SJCRH30 (cell line): Measurements from ENCODE around the gene DES. TPM values are rescaled to one million over a fixed set of nuclear protein-coding genes. Genes with fewer than 3 reads are reported as not detected.
"Not testable (repeated sequence)": the region's sequence is repeated elsewhere in the genome, so short reads cannot be mapped to it uniquely, and the experiment has no call there.

Experiments
- DNase-seq, 2 experiments: peaks; one replicate each; pipeline ENCODE4 v3.0.0-alpha.2; 2015 to 2020
- H3K27ac ChIP-seq: fragments of 250-450 bp; sonication (Bioruptor Pico); 2 replicates; pipeline ENCODE4 v1.5.1; 2020; ENCODE audit warnings: mild to moderate bottlenecking, moderate library complexity
- H3K27me3 ChIP-seq: fragments of 250-450 bp; sonication (Bioruptor Pico); 2 replicates; pipeline ENCODE4 v1.5.1; 2020; ENCODE audit warnings: mild to moderate bottlenecking, moderate library complexity
- H3K36me3 ChIP-seq: fragments of 250-450 bp; sonication (Bioruptor Pico); 2 replicates; pipeline ENCODE4 v1.5.1; 2020; ENCODE audit warnings: mild to moderate bottlenecking, moderate library complexity
- H3K4me1 ChIP-seq: fragments of 250-450 bp; sonication (Bioruptor Pico); 2 replicates; pipeline ENCODE4 v1.5.1; 2020; ENCODE audit warnings: mild to moderate bottlenecking, moderate library complexity
- H3K4me3 ChIP-seq: fragments of 250-450 bp; sonication (Bioruptor Pico); 2 replicates; pipeline ENCODE4 v1.5.1; 2020; ENCODE audit warnings: mild to moderate bottlenecking, moderate library complexity
- H3K9me3 ChIP-seq: fragments of 250-450 bp; sonication (Bioruptor Pico); replicated peaks from 2 replicates; pipeline ENCODE4 v1.5.1; 2020; ENCODE audit warnings: mild to moderate bottlenecking, moderate library complexity
- total RNA-seq: library from RNA; depleted of rRNA; stranded (reverse); fragments of >200 nt; shearing (Covaris generic); gene quantifications from 2 replicates; pipeline ENCODE4 v1.2.3, GENCODE V29; 2014

DES gene
- total RNA-seq, 1 experiment from 2014 or later: 331 TPM

GRCh38 chr2:219388907-219389156 lies 29.3 kb upstream of the DES start:
- Histone ChIP-seq H3K9me3 (no peaks in the 10 kb centered on the region), H3K4me1 (peaks cover 5% of the 10 kb centered on the region; the same call in 1 of the 2 replicates), H3K4me3 (peak overlapping the region; percentile 55), H3K27me3 (no peaks in the 10 kb centered on the region), H3K36me3 (peaks cover 5% of the 10 kb centered on the region; the same call in 1 of the 2 replicates), H3K27ac (no peak overlapping the region)
- no peak for DNase-seq

- H3K9me3 ChIP-seq: no peaks in the 10 kb centered on the region
- H3K27me3 ChIP-seq: no peaks in the 10 kb centered on the region
- DNase-seq: no peak
- no peak overlapping the region for H3K27ac ChIP-seq
- no peak overlapping the region for H3K4me3 ChIP-seq
- peaks cover 5% of the 10 kb centered on the region; the same call in 1 of the 2 replicates for H3K4me1 ChIP-seq
- no peaks in the 10 kb centered on the region for H3K36me3 ChIP-seq
These were observed 25.4 kb upstream of the DES start for GRCh38 chr2:219392754-219393153.

- not testable (repeated sequence) for DNase-seq, H3K4me3 ChIP-seq, H3K27ac ChIP-seq, H3K27me3 ChIP-seq, H3K9me3 ChIP-seq, H3K36me3 ChIP-seq
- peaks cover 22% of the 10 kb centered on the region for H3K4me1 ChIP-seq
These were observed 23.1 kb upstream of the DES start for GRCh38 chr2:219395056-219395455.

DNA sequence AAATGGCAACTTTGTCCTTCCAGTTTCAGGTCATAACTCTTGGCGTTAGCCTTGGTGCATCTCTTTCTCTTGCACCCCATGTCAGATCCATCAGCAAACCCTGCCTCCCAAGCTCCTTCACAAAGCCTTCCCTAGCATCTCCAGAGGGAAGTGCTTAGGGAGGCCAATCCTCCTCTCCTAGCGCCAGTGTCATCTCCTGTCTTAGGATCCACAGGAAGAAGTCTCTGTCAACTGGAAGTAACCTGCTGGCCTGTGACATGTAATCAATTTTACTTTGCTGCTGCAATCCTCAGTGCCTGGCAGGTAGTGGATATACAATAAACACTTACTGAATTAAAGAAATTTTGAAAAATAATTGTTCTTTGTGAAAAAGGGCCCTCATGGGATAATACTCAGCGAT lies 22.6 kb upstream of the DES start:
- Histone ChIP-seq H3K4me1 (peaks cover 28% of the 10 kb centered on the region), H3K36me3 (no peaks in the 10 kb centered on the region), H3K4me3 (no peak overlapping the region), H3K27ac (no peak overlapping the region), H3K27me3 (no peaks in the 10 kb centered on the region), H3K9me3 (no peaks in the 10 kb centered on the region)
- DNase-seq: no peak

DNA sequence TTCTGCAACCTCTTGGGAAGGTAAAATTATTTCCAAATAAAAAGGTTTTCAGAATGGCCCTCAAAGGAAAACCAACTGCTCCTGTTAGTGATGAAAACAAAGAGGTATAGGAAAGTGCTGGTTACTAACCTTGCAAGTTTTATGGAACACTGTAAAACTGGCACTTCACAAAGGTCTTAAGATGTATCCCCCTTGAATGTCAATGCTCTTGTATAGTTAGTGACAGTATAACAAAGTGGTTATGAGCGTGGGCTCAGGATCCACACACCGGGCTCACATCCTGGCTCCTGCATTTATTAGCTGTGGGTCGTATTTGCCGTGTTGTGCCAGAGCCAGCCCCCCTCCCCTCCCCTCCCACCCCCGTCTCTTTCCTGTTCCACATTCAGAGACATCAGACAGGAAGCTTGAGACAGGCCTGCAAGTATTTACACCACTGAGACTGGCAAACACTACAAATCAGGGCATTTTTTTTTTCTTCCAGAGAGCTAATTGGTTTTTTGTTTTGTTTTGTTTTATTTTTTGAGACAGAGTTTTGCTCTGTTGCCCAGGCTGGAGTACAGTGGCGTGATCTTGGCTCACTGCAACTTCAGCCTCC lies 21.2 kb upstream of the DES start:
- H3K4me3 ChIP-seq: no peak overlapping the region
- H3K4me1 ChIP-seq: peaks cover 31% of the 10 kb centered on the region
- no peaks in the 10 kb centered on the region for H3K36me3 ChIP-seq
- no peaks in the 10 kb centered on the region for H3K9me3 ChIP-seq
- DNase-seq: no peak
- H3K27ac ChIP-seq: no peak overlapping the region
- no peaks in the 10 kb centered on the region for H3K27me3 ChIP-seq

GRCh38 chr2:219398721-219399363 lies 19.3 kb upstream of the DES start:
- H3K36me3 ChIP-seq: no peaks in the 10 kb centered on the region
- no peak overlapping the region for H3K27ac ChIP-seq
- no peaks in the 10 kb centered on the region for H3K9me3 ChIP-seq
- no peaks in the 10 kb centered on the region for H3K27me3 ChIP-seq
- peaks cover 40% of the 10 kb centered on the region for H3K4me1 ChIP-seq
- H3K4me3 ChIP-seq: no peak overlapping the region
- DNase-seq: no peak

DNA sequence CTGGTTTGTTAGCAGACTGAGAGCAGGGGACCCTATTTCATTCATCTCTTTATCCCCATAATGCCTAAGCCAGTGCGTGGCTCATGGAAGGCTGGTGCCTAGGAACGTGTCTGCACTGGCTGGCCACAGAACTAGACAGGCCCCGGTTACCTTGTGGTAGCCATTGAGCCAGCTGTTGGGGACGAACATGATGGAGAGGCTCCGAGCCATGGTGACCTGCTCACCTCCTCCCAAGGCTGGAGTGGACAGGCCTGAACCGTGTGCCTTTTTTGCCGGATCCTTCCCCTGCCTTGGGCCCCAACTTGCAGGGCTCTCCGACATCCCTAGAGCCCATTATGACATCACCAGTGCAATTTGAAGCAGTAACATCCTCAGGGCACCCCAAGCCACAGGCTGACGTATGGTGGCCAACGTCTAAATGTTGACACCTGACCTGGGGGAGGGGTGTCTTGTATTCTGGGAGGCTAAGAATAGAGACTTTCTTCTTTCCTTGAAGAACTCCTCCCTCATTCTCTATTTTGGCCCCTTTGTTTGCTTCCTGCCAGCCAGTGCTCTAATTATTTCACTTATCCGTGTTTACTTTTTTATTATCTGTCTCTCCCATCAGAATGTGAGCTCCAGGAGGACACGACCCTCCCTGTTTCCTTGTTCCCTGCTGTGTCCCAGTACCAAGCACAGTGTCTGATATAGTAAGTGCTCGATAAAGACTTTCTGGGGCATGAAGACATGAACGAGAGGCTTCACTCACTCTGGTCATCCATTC lies 18.3 kb upstream of the DES start:
- no peak overlapping the region for H3K27ac ChIP-seq

DNA sequence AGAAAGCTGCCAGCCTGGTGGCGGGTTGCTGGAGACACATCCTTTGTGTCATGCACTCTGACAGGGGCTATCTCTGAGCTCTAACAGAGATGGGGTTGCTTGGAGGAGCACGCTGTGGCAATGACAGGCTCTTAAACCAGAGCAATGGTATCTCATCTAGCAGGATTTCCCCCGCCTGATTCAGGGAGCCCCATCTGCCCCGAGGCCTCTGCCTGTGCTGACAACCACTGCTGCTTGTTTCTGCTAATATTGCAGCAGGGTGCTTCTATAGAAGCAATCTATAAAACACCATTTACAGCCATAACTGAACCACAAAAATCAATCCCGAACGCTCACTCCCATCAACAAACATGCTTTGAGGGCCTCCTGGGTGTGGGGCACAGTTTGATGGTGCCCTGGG lies 17.6 kb upstream of the DES start:
- Histone ChIP-seq H3K4me1 (peaks cover 57% of the 10 kb centered on the region), H3K27me3 (no peaks in the 10 kb centered on the region), H3K9me3 (no peaks in the 10 kb centered on the region), H3K27ac (no peak overlapping the region), H3K36me3 (no peaks in the 10 kb centered on the region), H3K4me3 (no peak overlapping the region)
- no peak for DNase-seq

More for the DNA sequence above, 18.3 kb upstream of the DES start:
- H3K9me3 ChIP-seq: no peaks in the 10 kb centered on the region
- no peaks in the 10 kb centered on the region for H3K27me3 ChIP-seq
- no peaks in the 10 kb centered on the region for H3K36me3 ChIP-seq
- H3K4me3 ChIP-seq: no peak overlapping the region
- no peak for DNase-seq
- peaks cover 50% of the 10 kb centered on the region for H3K4me1 ChIP-seq

- H3K4me3 ChIP-seq: no peak overlapping the region
- H3K4me1 ChIP-seq: peaks cover 67% of the 10 kb centered on the region
- no peaks in the 10 kb centered on the region for H3K27me3 ChIP-seq
- no peaks in the 10 kb centered on the region for H3K9me3 ChIP-seq
- no peaks in the 10 kb centered on the region for H3K36me3 ChIP-seq
- no peak for DNase-seq
- H3K27ac ChIP-seq: no peak overlapping the region
These were observed 16.6 kb upstream of the DES start for GRCh38 chr2:219401606-219402005.

GRCh38 chr2:219402665-219403515 lies 15.3 kb upstream of the DES start:
- Histone ChIP-seq H3K4me1 (peaks cover 76% of the 10 kb centered on the region), H3K27me3 (no peaks in the 10 kb centered on the region), H3K36me3 (no peaks in the 10 kb centered on the region), H3K9me3 (no peaks in the 10 kb centered on the region), H3K27ac (no peak overlapping the region), H3K4me3 (no peak overlapping the region)
- DNase-seq: peak; percentile 80 to 91

- DNase-seq: no peak
- no peaks in the 10 kb centered on the region for H3K9me3 ChIP-seq
- H3K4me1 ChIP-seq: peaks cover 76% of the 10 kb centered on the region
- H3K36me3 ChIP-seq: no peaks in the 10 kb centered on the region
- no peak overlapping the region for H3K4me3 ChIP-seq
- peak overlapping the region; percentile 87 for H3K27ac ChIP-seq
- H3K27me3 ChIP-seq: no peaks in the 10 kb centered on the region
These were observed 14.3 kb upstream of the DES start for GRCh38 chr2:219403861-219404260.

GRCh38 chr2:219404291-219404910 lies 13.8 kb upstream of the DES start:
- peak; percentile 76 to 89 for DNase-seq

GRCh38 chr2:219404954-219405353 lies 13.2 kb upstream of the DES start:
- Histone ChIP-seq H3K27me3 (no peaks in the 10 kb centered on the region), H3K27ac (peak overlapping the region; percentile 87), H3K4me3 (no peak overlapping the region), H3K4me1 (peaks cover 66% of the 10 kb centered on the region), H3K36me3 (no peaks in the 10 kb centered on the region), H3K9me3 (no peaks in the 10 kb centered on the region)
- DNase-seq: peak; percentile 90 to 91

More at GRCh38 chr2:219404291-219404910, 13.8 kb upstream of the DES start:
- H3K4me1 ChIP-seq: peaks cover 71% of the 10 kb centered on the region
- no peak overlapping the region for H3K4me3 ChIP-seq
- peak overlapping the region; percentile 87 for H3K27ac ChIP-seq
- no peaks in the 10 kb centered on the region for H3K27me3 ChIP-seq
- H3K9me3 ChIP-seq: no peaks in the 10 kb centered on the region
- H3K36me3 ChIP-seq: no peaks in the 10 kb centered on the region

DNA sequence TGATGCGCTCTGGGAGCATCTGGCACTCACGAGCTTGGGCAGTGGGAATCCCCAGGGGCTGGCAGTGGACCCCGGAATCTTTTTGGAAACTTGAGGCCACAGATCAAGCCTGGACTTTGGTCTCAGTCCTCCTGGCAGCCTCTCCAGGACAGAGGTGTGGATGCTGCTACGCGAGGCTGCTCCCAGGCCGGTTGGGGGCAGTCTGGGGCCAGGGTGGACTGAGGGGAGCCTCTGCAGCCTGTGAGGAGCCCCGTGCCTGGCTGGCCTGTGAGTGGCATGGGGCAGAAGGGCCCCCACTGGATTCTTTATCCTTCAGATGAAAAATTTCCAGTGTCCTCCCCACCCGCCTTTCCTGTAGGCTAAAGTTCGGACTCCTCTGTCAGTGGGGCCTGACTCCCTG lies 12.7 kb upstream of the DES start:
- H3K27me3 ChIP-seq: no peaks in the 10 kb centered on the region
- peaks cover 61% of the 10 kb centered on the region for H3K4me1 ChIP-seq
- peak overlapping the region; percentile 87 for H3K27ac ChIP-seq
- DNase-seq: peak; percentile 69 to 70
- no peak overlapping the region for H3K4me3 ChIP-seq
- H3K9me3 ChIP-seq: no peaks in the 10 kb centered on the region
- H3K36me3 ChIP-seq: no peaks in the 10 kb centered on the region
